Choroid plexus epithelial cell (primary cell): ENCODE data around the gene CHD5.

Experiments used
- DNase-seq: peaks from one replicate; pipeline ENCODE4 v3.0.0-alpha.2; 2010; ENCODE audit warnings: low read depth
- H3K4me3 ChIP-seq: 2 replicates; pipeline ENCODE4 v1.5.1; 2011; ENCODE audit warnings: low read depth, mild to moderate bottlenecking, control low read depth, low read length, moderate library complexity
- CTCF ChIP-seq: conservative IDR thresholded peaks from 2 replicates; pipeline ENCODE4 v1.5.1; 2011; ENCODE audit warnings: low read depth, mild to moderate bottlenecking, control low read depth, inconsistent platforms, low read length, moderate library complexity

CHD5 gene

GRCh38 chr1:6113745-6114144, 66.4 kb downstream of the CHD5 start:
- TF ChIP-seq CTCF: no peak
- no peak overlapping the region for H3K4me3 ChIP-seq
- DNase-seq: no peak

DNA sequence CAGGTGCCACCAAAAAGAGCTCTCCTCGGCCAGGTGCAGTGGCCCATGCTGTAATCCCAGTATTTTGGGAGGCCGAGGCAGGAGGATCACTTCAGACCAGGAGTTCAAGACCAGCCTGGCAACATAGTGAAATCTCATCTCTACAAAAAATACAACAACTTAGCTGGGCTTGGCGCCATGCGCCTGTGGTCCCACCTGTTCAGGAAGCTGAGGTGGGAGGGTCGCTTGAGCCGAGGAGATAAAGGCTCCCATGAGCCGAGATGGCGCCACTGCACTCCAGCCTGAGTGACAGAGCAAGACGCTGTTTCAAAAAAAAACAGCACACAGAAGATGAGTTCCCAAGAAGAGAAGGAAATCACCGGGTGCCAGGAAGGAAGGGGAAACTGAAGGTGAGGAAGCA, 67.0 kb downstream of the CHD5 start:
- no peak for DNase-seq
- H3K4me3 ChIP-seq: no peak overlapping the region
- TF ChIP-seq CTCF: no peak

DNA sequence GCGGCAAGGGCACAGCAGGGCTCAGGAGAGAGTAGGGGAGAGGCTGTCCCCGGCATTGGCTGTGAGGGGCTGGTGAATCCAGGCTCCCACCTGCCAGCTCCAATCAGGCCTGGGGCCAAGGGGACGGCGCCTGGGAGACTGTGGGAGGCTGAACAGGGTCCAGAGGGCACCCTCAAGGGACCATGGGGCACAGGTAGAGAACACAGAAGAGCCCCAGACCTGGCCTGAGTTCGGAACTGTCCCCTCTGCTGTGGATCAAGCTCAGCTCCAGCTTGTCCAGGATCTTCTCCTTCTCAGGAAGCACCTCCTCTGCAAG, 67.5 kb downstream of the CHD5 start:
- no peak for DNase-seq
- TF ChIP-seq CTCF: no peak
- H3K4me3 ChIP-seq: no peak overlapping the region

DNA sequence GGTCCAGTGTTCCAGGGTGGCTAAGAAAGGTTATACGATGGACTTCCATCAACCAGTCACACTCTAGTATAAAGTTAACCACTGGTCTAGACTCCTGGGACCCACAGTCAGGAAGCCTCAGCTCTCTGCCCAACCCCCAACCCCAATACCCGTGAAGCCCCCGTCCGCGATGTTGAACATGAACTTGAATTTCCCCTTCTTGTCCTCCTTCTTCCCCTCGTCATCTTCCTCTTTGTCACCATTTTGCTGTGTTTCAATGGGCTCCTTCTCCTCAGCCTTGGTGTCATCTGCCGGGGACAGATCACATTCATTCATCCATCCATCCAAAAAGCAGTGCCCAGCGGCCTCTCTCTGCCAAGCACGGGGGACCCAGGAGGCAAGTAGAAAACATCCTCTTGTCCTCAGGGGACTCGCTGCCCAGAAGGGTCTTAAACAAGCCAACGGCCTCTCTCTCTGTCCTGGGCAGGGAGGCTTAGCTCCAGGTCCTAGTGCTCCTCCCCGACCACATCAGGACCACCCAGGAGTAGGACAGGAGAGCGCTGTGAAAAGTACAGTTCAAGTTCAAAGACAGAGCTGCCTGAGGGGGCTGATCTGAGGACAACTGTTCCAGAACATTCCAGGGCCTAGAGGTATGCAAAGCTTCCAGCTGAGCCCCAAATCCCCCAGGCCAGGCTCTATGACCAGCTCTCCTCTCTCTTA, 68.0 kb downstream of the CHD5 start:
- no peak for TF ChIP-seq CTCF
- DNase-seq: no peak
- H3K4me3 ChIP-seq: no peak overlapping the region

DNA sequence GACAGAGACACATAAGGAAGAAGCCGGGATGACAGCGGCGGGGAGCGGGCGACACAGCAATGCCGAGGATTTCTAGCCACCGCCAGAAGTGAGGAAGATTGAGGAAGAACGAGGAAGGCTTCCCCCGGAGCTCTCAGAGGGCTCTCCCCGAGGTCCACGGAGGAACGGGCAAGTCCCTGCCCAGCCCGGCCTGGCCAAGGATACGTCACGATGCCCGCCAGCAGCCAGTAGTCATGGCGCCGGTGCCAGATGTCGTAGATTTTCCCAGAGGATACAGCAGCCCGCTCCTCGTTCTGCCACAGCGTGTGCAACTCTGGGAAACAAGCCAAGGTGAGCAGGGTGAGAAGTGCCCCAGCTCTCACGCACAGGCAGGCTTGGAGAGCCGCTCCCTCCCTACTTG, 68.5 kb downstream of the CHD5 start:
- no peak for DNase-seq
- H3K4me3 ChIP-seq: no peak overlapping the region
- TF ChIP-seq CTCF: no peak

- no peak for TF ChIP-seq CTCF
- H3K4me3 ChIP-seq: no peak overlapping the region
- no peak for DNase-seq
These were observed 69.8 kb downstream of the CHD5 start for GRCh38 chr1:6110326-6110725.

DNA sequence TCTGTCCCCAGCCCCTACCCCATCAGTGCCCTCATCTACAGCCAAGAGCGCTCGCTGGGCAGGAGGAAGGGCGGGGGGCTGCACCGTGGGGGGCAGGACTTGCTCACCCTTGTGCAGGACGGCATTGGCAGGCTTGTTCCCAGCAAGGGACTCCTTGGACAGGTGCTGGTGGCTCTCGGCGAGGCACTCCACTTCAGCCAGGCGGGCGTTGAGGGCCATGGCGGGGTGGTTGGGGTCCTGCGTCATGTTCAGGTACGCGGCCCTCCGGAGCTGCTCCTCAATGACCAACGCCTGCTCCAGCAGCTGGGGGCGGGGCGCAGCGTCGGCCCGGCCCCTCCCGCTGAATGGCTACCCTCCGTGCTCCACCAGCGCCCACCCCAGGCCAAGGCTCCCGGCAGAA, 70.4 kb downstream of the CHD5 start:
- TF ChIP-seq CTCF: no peak
- DNase-seq: no peak

More for the DNA sequence above, 70.4 kb downstream of the CHD5 start:
- no peak overlapping the region for H3K4me3 ChIP-seq
